Endodermal cell (in vitro differentiated cells): ENCODE results near the gene FAM227B. TPM values are rescaled to one million over a fixed set of nuclear protein-coding genes. Genes with fewer than 3 reads are reported as not detected.

Source experiments
- DNase-seq: peaks from one replicate; pipeline ENCODE4 v3.0.0-alpha.2; 2017
- H3K27ac ChIP-seq: 2 replicates; pipeline ENCODE4 v1.5.1; 2013; ENCODE audit warnings: mild to moderate bottlenecking, low read depth, low read length, moderate library complexity
- H3K27me3 ChIP-seq: 2 replicates; pipeline ENCODE4 v1.6.1; 2013; ENCODE audit warnings: mild to moderate bottlenecking, low read length, moderate library complexity; ENCODE audit not compliant: insufficient read depth, control insufficient read depth, poor library complexity, severe bottlenecking
- H3K36me3 ChIP-seq: 2 replicates; pipeline ENCODE4 v1.7.0; 2013; ENCODE audit warnings: mild to moderate bottlenecking, low read length, moderate library complexity; ENCODE audit not compliant: control insufficient read depth, insufficient read depth
- H3K4me1 ChIP-seq: one replicate; pipeline ENCODE4 v1.7.0; 2013; ENCODE audit warnings: low read length; ENCODE audit not compliant: control insufficient read depth, insufficient read depth
- H3K4me3 ChIP-seq: 2 replicates; pipeline ENCODE4 v1.5.1; 2013; ENCODE audit warnings: mild to moderate bottlenecking, low read length, moderate library complexity
- H3K9ac ChIP-seq: 2 replicates; pipeline ENCODE4 v1.6.1; 2013; ENCODE audit warnings: mild to moderate bottlenecking, low read length, moderate library complexity; ENCODE audit not compliant: poor library complexity, severe bottlenecking; ENCODE audit errors: extremely low read depth
- H3K9me3 ChIP-seq: 2 replicates; pipeline ENCODE4 v1.6.1; 2013; ENCODE audit warnings: mild to moderate bottlenecking, low read length, moderate library complexity; ENCODE audit not compliant: control insufficient read depth
- H3K27ac Mint-ChIP-seq: 2 replicates; pipeline ENCODE4 v1.8.0; 2020; ENCODE audit warnings: mixed read lengths
- H3K27me3 Mint-ChIP-seq: 2 replicates; pipeline ENCODE4 v1.8.0; 2021; ENCODE audit warnings: mild to moderate bottlenecking, mixed read lengths; ENCODE audit not compliant: insufficient read depth
- H3K36me3 Mint-ChIP-seq: 2 replicates; pipeline ENCODE4 v1.8.0; 2020; ENCODE audit warnings: low read depth, mixed read lengths
- H3K4me1 Mint-ChIP-seq: 2 replicates; pipeline ENCODE4 v1.8.0; 2020; ENCODE audit warnings: mixed read lengths
- H3K4me3 Mint-ChIP-seq: 2 replicates; pipeline ENCODE4 v1.8.0; 2020; ENCODE audit warnings: mild to moderate bottlenecking, moderate library complexity, mixed read lengths
- H3K9me3 Mint-ChIP-seq: 2 replicates; pipeline ENCODE4 v1.8.0; 2020; ENCODE audit warnings: mild to moderate bottlenecking, mixed read lengths
- WGBS, 2 experiments: methylation state at CpG; one replicate each; pipeline versions ENCODE4 v1.1.5 to v1.1.7; 2013; ENCODE audit warnings: missing lambda C conversion rate in 2 of 2, mixed read lengths in 1 of 2; ENCODE audit not compliant: insufficient coverage in 1 of 2, insufficient read length in 1 of 2; 5-methylcytosine and 5-hydroxymethylcytosine counted together
- total RNA-seq, 2 donors: library from RNA; stranded (reverse); fragmentation: NEBNext Ultra II Directional in 1 of 2; extraction: Animal tissue kit (Norgen Biotek cat#: 25700) in 1 of 2; gene quantifications; 2 replicates in 1 of 2; 3 replicates in 1 of 2; pipeline ENCODE4 v1.2.1, GENCODE V29; 2021
- TF ChIP-seq, protein P1 (sequence below): fragments of 200-600 bp; sonication (generic); conservative IDR thresholded peaks from 2 replicates; pipeline ENCODE4 v1.5.0; 2021; ENCODE audit warnings: antibody characterized with exemption, mild to moderate bottlenecking

Gene FAM227B
- total RNA-seq, 2 donors from 2014 or later, result 7.5 to 8.5 TPM

GRCh38 chr15:49452595-49452994 lies 168.0 kb downstream of the FAM227B start:
- no peaks in the 10 kb centered on the region for H3K4me1 Mint-ChIP-seq
- H3K36me3 Mint-ChIP-seq, result no peaks in the 10 kb centered on the region
- no peak overlapping the region for H3K4me3 ChIP-seq
- H3K27me3 Mint-ChIP-seq, result no peaks in the 10 kb centered on the region
- WGBS, 2 experiments, result no CpG with 5 or more reads among the region's 1 CpG
- DNase-seq, result no peak
- no peak overlapping the region for H3K27ac ChIP-seq
- TF ChIP-seq, protein P1, sequence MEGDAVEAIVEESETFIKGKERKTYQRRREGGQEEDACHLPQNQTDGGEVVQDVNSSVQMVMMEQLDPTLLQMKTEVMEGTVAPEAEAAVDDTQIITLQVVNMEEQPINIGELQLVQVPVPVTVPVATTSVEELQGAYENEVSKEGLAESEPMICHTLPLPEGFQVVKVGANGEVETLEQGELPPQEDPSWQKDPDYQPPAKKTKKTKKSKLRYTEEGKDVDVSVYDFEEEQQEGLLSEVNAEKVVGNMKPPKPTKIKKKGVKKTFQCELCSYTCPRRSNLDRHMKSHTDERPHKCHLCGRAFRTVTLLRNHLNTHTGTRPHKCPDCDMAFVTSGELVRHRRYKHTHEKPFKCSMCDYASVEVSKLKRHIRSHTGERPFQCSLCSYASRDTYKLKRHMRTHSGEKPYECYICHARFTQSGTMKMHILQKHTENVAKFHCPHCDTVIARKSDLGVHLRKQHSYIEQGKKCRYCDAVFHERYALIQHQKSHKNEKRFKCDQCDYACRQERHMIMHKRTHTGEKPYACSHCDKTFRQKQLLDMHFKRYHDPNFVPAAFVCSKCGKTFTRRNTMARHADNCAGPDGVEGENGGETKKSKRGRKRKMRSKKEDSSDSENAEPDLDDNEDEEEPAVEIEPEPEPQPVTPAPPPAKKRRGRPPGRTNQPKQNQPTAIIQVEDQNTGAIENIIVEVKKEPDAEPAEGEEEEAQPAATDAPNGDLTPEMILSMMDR, result no peak
- H3K9me3 ChIP-seq, result no peaks in the 10 kb centered on the region
- H3K36me3 ChIP-seq, result no peaks in the 10 kb centered on the region
- no peaks in the 10 kb centered on the region for H3K27me3 ChIP-seq
- H3K27ac Mint-ChIP-seq, result no peak overlapping the region
- no peak overlapping the region for H3K9ac ChIP-seq
- H3K4me1 ChIP-seq, result no peaks in the 10 kb centered on the region
- H3K9me3 Mint-ChIP-seq, result no peaks in the 10 kb centered on the region
- no peak overlapping the region for H3K4me3 Mint-ChIP-seq

GRCh38 chr15:49441816-49442215 lies 178.8 kb downstream of the FAM227B start:
- no peak for DNase-seq
- no peaks in the 10 kb centered on the region for H3K36me3 ChIP-seq
- Mint-ChIP-seq H3K27ac (no peak overlapping the region), H3K4me3 (no peak overlapping the region), H3K36me3 (no peaks in the 10 kb centered on the region), H3K4me1 (peaks cover 8% of the 10 kb centered on the region), H3K27me3 (no peaks in the 10 kb centered on the region), H3K9me3 (no peaks in the 10 kb centered on the region)
- TF ChIP-seq, protein P1, result no peak
- WGBS, 2 experiments, result 100% methylated on average over 1 of the region's 1 CpG; no CpG with 5 or more reads in 1 of the 2 experiments
- H3K9ac ChIP-seq, result no peak overlapping the region
- no peaks in the 10 kb centered on the region for H3K4me1 ChIP-seq
- no peak overlapping the region for H3K27ac ChIP-seq
- H3K9me3 ChIP-seq, result no peaks in the 10 kb centered on the region
- H3K27me3 ChIP-seq, result no peaks in the 10 kb centered on the region
- no peak overlapping the region for H3K4me3 ChIP-seq

GRCh38 chr15:49441356-49441755 lies 179.3 kb downstream of the FAM227B start:
- Histone ChIP-seq H3K27ac (no peak overlapping the region), H3K27me3 (no peaks in the 10 kb centered on the region), H3K4me1 (no peaks in the 10 kb centered on the region), H3K4me3 (no peak overlapping the region), H3K36me3 (no peaks in the 10 kb centered on the region), H3K9ac (no peak overlapping the region), H3K9me3 (no peaks in the 10 kb centered on the region)
- TF ChIP-seq, protein P1, result no peak
- Mint-ChIP-seq H3K27ac (no peak overlapping the region), H3K27me3 (no peaks in the 10 kb centered on the region), H3K4me1 (peaks cover 8% of the 10 kb centered on the region), H3K9me3 (no peaks in the 10 kb centered on the region), H3K4me3 (no peak overlapping the region), H3K36me3 (no peaks in the 10 kb centered on the region)
- no peak for DNase-seq
